ENCODE results near the gene FKBP7.
A peak's percentile ranks its signal among the peaks of the same experiment; 100 is the strongest.
"Not testable (repeated sequence)": the region's sequence is repeated elsewhere in the genome, so short reads cannot be mapped to it uniquely, and the experiment has no call there.

The FKBP7 gene

DNA sequence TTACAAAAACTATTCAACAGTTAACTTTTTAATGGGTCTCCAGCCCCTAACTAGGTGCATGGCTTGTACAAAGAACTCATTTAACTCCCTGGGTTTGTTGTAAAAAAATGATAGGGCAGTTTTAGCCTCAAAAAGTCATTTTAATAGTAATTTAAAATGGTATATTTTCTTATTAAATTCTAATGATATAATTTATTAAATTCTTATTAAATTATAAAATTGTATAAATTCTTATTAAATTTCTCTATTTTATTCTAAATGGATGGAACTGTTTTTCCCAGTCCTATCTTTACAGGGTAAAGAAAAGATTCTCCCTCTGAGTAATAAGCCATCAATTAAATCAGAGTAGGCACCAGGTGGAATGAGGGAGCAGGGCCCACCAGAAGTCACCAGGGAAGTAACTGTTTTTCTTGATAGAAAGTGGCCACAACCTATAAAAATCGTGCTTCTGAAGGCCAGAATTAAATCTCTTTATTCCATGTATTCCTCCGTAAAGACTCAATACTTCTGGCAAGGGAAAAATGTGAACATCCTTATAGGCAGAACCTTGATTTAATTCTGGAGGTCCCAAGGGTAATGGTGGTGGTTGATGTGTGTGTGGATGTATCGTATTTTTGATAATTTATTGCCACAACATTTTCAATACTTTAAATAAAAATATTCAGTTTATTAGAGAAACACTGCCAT is 814 bp downstream of the FKBP7 start:
- Histone ChIP-seq H3K36me3 (ENCODE audit: control insufficient read depth, insufficient read depth, low read length) (no peaks in the 10 kb centered on the region), H3K4me1 (ENCODE audit: control insufficient read depth, insufficient read depth, low read length, poor library complexity, severe bottlenecking) (peaks cover 12% of the 10 kb centered on the region), H3K9me3 (ENCODE audit: control insufficient read depth, low read length) (no peaks in the 10 kb centered on the region), H3K27me3 (replicated peaks; ENCODE audit: control insufficient read depth, insufficient read depth, low read length, poor library complexity, severe bottlenecking) (no peaks in the 10 kb centered on the region), H3K4me3 (ENCODE audit: insufficient read depth, low read depth, low read length, poor library complexity, severe bottlenecking) (no peak overlapping the region), H3K27ac (ENCODE audit: insufficient read depth, low read length, poor library complexity, severe bottlenecking) (peak overlapping the region; percentile 84)
- no peak for DNase-seq

DNA sequence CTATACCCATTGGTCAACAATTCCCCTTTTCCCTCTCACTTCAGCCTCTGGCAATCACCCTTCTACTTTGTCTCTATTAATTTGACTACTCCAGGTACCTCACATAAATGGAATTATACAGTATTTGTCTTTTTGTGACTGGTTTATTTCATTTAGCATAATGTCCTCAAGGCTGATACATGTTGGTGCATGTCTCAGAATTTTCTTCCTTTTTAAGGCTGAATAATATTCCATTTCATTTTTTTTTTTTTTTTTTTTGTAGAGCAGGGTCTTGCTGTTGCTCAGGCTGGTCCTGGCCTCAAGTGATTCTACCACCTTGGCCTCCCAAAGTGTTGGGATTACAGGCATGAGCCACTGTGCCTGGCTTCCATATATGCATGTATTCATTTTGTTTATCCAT is 1.9 kb downstream of the FKBP7 start:
- Histone ChIP-seq H3K27me3 (replicated peaks; ENCODE audit: control insufficient read depth, insufficient read depth, low read length, poor library complexity, severe bottlenecking) (no peaks in the 10 kb centered on the region), H3K4me3 (ENCODE audit: insufficient read depth, low read depth, low read length, poor library complexity, severe bottlenecking) (no peak overlapping the region), H3K36me3 (ENCODE audit: control insufficient read depth, insufficient read depth, low read length) (no peaks in the 10 kb centered on the region), H3K27ac (ENCODE audit: insufficient read depth, low read length, poor library complexity, severe bottlenecking) (no peak overlapping the region), H3K4me1 (ENCODE audit: control insufficient read depth, insufficient read depth, low read length, poor library complexity, severe bottlenecking) (peaks cover 3% of the 10 kb centered on the region), H3K9me3 (ENCODE audit: control insufficient read depth, low read length) (no peaks in the 10 kb centered on the region)
- DNase-seq: no peak

DNA sequence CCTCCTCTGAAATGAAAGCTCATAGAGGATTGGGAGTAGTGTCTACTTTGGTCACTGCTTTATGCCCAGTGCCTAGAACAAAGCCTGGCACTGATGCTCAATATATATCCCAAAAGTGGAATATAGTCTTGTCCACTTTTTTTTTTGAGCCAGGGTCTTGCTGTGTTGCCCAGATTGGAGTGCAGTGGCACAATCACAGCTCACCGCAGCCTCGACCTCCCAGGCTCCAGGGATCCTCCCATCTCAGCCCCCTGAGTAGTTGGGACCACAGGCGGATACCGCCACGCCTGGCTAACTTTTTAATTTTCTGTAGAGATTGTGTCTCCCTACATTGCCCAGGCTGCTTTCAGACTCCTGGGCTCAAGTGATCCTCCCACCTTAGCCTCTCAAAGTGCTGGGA is 3.8 kb downstream of the FKBP7 start:
- no peaks in the 10 kb centered on the region for H3K9me3 ChIP-seq (ENCODE audit: control insufficient read depth, low read length)
- DNase-seq: no peak
- H3K36me3 ChIP-seq (ENCODE audit: control insufficient read depth, insufficient read depth, low read length): no peaks in the 10 kb centered on the region
- no peak overlapping the region for H3K27ac ChIP-seq (ENCODE audit: insufficient read depth, low read length, poor library complexity, severe bottlenecking)
- H3K27me3 ChIP-seq (replicated peaks; ENCODE audit: control insufficient read depth, insufficient read depth, low read length, poor library complexity, severe bottlenecking): no peaks in the 10 kb centered on the region
- no peak overlapping the region for H3K4me3 ChIP-seq (ENCODE audit: insufficient read depth, low read depth, low read length, poor library complexity, severe bottlenecking)
- no peaks in the 10 kb centered on the region for H3K4me1 ChIP-seq (ENCODE audit: control insufficient read depth, insufficient read depth, low read length, poor library complexity, severe bottlenecking)

DNA sequence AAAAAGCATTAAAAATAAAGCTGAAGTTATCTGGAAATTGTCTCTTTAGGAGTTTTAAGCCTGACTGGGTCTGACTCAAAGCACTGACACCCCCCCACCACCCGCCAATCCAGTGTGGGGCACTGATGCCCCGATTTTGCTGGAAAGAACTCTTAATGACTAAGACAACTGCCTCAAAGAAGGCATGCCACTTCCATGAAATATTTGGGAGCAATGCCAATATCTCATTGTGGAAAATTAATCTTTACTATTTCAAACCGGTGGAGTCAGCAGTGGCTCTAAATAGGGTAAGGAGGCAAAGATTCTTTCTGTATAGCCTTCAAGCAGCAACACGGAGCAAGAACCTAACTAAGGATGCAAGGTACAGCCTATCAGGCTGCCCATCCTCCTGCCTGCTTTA is 4.5 kb downstream of the FKBP7 start:
- Histone ChIP-seq H3K9me3 (ENCODE audit: control insufficient read depth, low read length) (no peaks in the 10 kb centered on the region), H3K27me3 (replicated peaks; ENCODE audit: control insufficient read depth, insufficient read depth, low read length, poor library complexity, severe bottlenecking) (no peaks in the 10 kb centered on the region), H3K4me1 (ENCODE audit: control insufficient read depth, insufficient read depth, low read length, poor library complexity, severe bottlenecking) (no peaks in the 10 kb centered on the region), H3K27ac (ENCODE audit: insufficient read depth, low read length, poor library complexity, severe bottlenecking) (no peak overlapping the region), H3K4me3 (ENCODE audit: insufficient read depth, low read depth, low read length, poor library complexity, severe bottlenecking) (no peak overlapping the region), H3K36me3 (ENCODE audit: control insufficient read depth, insufficient read depth, low read length) (no peaks in the 10 kb centered on the region)
- no peak for DNase-seq

DNA sequence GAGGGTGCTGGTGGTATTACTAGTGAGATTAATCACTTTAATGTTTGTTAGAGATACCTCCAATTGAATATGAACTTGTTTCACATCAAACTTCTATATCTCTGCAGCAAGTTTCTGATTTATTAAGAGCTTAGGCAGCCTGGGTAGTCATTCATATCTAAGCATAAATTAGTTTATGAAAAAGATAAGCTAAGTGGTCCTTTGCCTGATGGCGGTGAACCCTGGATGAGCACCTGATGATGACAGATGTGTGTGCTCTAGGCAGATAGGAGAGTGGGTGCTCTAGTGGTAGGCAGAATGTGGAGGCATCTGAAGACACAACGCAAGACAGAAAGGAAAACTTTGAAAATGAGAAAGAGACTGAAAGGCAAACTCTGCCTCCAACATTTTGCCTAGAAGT is 5.0 kb downstream of the FKBP7 start:
- Histone ChIP-seq H3K9me3 (ENCODE audit: control insufficient read depth, low read length) (no peaks in the 10 kb centered on the region), H3K4me3 (ENCODE audit: insufficient read depth, low read depth, low read length, poor library complexity, severe bottlenecking) (no peak overlapping the region), H3K4me1 (ENCODE audit: control insufficient read depth, insufficient read depth, low read length, poor library complexity, severe bottlenecking) (no peaks in the 10 kb centered on the region), H3K36me3 (ENCODE audit: control insufficient read depth, insufficient read depth, low read length) (no peaks in the 10 kb centered on the region), H3K27me3 (replicated peaks; ENCODE audit: control insufficient read depth, insufficient read depth, low read length, poor library complexity, severe bottlenecking) (no peaks in the 10 kb centered on the region), H3K27ac (ENCODE audit: insufficient read depth, low read length, poor library complexity, severe bottlenecking) (no peak overlapping the region)
- no peak for DNase-seq

DNA sequence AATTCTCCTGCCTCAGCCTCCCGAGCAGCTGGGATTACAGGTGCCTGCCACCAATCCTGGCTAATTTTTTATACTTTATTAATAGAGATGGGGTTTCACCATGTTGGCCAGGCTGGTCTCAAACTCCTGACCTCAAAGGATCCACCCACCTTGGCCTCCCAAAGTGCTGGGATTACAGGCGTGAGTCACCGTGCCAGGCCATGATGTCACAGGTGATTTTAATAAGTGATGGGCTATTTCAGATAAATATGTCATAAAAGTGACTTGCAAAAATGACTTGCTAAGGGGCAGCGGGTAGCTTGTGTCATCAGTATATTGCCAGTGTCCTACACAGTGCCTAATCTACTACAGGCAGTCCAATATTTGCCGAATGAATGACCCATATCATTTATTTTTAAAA is 7.1 kb downstream of the FKBP7 start:
- H3K36me3 ChIP-seq (ENCODE audit: control insufficient read depth, insufficient read depth, low read length): not testable (repeated sequence)

DNA sequence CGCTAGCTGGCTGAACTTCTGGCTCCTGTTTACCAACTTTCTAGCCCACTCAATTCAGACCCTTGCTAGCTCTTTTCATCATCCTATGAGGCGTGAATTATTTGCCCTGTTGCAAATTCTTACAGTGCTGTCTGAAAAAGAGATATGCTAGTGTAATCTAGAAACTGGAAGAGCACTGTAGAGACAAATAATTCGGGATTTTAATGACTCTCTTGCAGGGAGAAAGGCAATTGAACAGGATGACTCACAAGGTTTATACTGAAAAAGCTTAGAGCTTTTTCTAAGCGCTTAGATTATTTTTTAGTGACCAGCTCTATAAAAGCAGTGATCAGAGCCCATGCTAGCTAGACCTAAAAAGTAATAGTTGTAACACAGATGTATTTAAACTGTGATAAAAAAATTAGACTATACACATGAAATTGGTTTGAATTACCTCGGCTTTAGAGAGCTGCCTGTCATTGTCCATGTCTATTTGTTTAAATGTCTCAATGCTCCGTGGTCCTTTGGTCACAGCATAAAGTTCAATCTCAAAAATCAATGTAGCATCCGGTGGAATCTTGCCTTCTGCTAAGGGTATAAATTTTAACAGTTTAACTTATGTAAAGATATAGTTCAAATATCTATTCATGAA is 9.1 kb downstream of the FKBP7 start:
- DNase-seq: no peak
- Histone ChIP-seq H3K9me3 (ENCODE audit: control insufficient read depth, low read length) (no peaks in the 10 kb centered on the region), H3K4me1 (ENCODE audit: control insufficient read depth, insufficient read depth, low read length, poor library complexity, severe bottlenecking) (no peaks in the 10 kb centered on the region), H3K36me3 (ENCODE audit: control insufficient read depth, insufficient read depth, low read length) (no peaks in the 10 kb centered on the region), H3K4me3 (ENCODE audit: insufficient read depth, low read depth, low read length, poor library complexity, severe bottlenecking) (no peak overlapping the region), H3K27me3 (replicated peaks; ENCODE audit: control insufficient read depth, insufficient read depth, low read length, poor library complexity, severe bottlenecking) (no peaks in the 10 kb centered on the region), H3K27ac (ENCODE audit: insufficient read depth, low read length, poor library complexity, severe bottlenecking) (no peak overlapping the region)

More for the DNA sequence above, 7.1 kb downstream of the FKBP7 start:
- H3K4me3 ChIP-seq (ENCODE audit: insufficient read depth, low read depth, low read length, poor library complexity, severe bottlenecking); H3K4me1 ChIP-seq (ENCODE audit: control insufficient read depth, insufficient read depth, low read length, poor library complexity, severe bottlenecking); H3K27ac ChIP-seq (ENCODE audit: insufficient read depth, low read length, poor library complexity, severe bottlenecking); H3K27me3 ChIP-seq (replicated peaks; ENCODE audit: control insufficient read depth, insufficient read depth, low read length, poor library complexity, severe bottlenecking); H3K9me3 ChIP-seq (ENCODE audit: control insufficient read depth, low read length); DNase-seq: not testable (repeated sequence)

DNA sequence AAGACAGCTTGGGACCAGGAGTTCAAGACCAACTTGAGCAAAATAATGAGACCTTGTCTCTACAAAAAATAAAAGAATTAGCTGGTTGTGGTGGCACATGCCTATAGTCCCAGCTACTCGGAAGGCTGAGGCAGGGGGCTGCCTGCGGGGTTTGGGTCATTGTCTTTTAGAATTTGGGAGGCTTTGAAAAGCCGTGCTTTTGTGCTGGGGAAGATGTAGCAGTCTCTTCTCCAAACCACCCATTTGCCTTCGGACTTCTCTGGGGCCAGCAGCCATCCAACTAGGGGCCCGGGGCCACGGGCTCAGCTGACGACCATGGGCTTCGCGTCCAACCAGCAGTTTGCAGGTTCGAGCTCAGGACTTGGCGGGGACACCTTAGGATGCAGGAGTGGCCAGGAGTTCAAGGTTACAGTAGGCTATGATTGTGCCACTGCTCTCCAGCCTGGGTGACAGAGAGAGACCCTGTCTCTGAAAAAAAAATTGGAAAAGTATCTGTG is 21.0 kb downstream of the FKBP7 start:
- DNase-seq: no peak
- Histone ChIP-seq H3K4me3 (ENCODE audit: insufficient read depth, low read depth, low read length, poor library complexity, severe bottlenecking) (no peak overlapping the region), H3K9me3 (ENCODE audit: control insufficient read depth, low read length) (no peaks in the 10 kb centered on the region), H3K36me3 (ENCODE audit: control insufficient read depth, insufficient read depth, low read length) (no peaks in the 10 kb centered on the region), H3K27me3 (replicated peaks; ENCODE audit: control insufficient read depth, insufficient read depth, low read length, poor library complexity, severe bottlenecking) (no peaks in the 10 kb centered on the region), H3K27ac (ENCODE audit: insufficient read depth, low read length, poor library complexity, severe bottlenecking) (no peak overlapping the region), H3K4me1 (ENCODE audit: control insufficient read depth, insufficient read depth, low read length, poor library complexity, severe bottlenecking) (no peaks in the 10 kb centered on the region)

DNA sequence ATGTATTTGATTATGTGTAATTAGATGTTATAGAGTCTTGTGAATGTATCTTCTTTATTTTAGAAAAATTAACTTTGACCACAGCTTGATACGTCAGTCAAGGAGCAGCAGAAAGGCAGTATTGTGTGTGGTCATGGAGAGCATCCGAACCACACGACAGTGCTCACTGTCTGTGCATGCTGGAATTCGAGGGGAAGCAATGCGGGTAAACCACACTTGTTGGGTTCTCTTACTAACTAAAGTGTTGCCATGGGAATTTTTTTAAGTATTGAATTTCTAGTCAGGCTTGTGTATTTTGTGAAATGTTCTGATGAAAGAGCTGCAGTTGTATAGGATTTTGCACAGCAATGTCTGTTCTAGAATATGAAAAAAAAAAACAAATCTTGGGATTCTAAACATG is 22.5 kb downstream of the FKBP7 start:
- H3K36me3 ChIP-seq (ENCODE audit: control insufficient read depth, insufficient read depth, low read length): no peaks in the 10 kb centered on the region
- H3K4me3 ChIP-seq (ENCODE audit: insufficient read depth, low read depth, low read length, poor library complexity, severe bottlenecking): no peak overlapping the region
- no peak for DNase-seq
- H3K4me1 ChIP-seq (ENCODE audit: control insufficient read depth, insufficient read depth, low read length, poor library complexity, severe bottlenecking): no peaks in the 10 kb centered on the region
- no peaks in the 10 kb centered on the region for H3K9me3 ChIP-seq (ENCODE audit: control insufficient read depth, low read length)
- no peaks in the 10 kb centered on the region for H3K27me3 ChIP-seq (replicated peaks; ENCODE audit: control insufficient read depth, insufficient read depth, low read length, poor library complexity, severe bottlenecking)
- no peak overlapping the region for H3K27ac ChIP-seq (ENCODE audit: insufficient read depth, low read length, poor library complexity, severe bottlenecking)

DNA sequence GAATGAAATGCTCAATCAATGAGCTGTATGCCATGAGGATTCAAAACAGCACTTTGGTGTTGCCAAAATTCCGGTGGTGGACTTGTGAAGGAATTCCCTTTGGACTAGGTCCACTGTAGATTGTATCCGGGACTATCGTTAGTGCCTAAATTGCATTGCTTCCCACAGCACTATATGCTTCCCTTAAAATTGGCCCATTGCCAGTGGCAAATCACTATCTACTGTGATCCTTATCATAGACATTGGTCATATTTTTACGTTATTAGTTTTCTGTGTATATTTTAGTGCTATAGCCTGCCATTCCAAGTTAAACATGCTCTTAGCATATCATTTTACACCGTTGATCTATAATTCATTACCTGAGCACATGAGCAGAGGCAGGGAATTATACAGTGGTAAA is 25.5 kb downstream of the FKBP7 start:
- Histone ChIP-seq H3K27ac (ENCODE audit: insufficient read depth, low read length, poor library complexity, severe bottlenecking) (no peak overlapping the region), H3K9me3 (ENCODE audit: control insufficient read depth, low read length) (no peaks in the 10 kb centered on the region), H3K36me3 (ENCODE audit: control insufficient read depth, insufficient read depth, low read length) (peaks cover 8% of the 10 kb centered on the region), H3K4me1 (ENCODE audit: control insufficient read depth, insufficient read depth, low read length, poor library complexity, severe bottlenecking) (peaks cover 13% of the 10 kb centered on the region), H3K27me3 (replicated peaks; ENCODE audit: control insufficient read depth, insufficient read depth, low read length, poor library complexity, severe bottlenecking) (no peaks in the 10 kb centered on the region), H3K4me3 (ENCODE audit: insufficient read depth, low read depth, low read length, poor library complexity, severe bottlenecking) (no peak overlapping the region)
- DNase-seq: no peak
